ENCODE data around the gene KRTAP9-3.

- no peak for TF ChIP-seq MAX (IDR thresholded peaks at IDR 0.05; ENCODE audit: insufficient read depth, insufficient read length)
- no peak for TF ChIP-seq POLR2A (IDR thresholded peaks at IDR 0.05; ENCODE audit: low read depth, low read length)
- no peak for TF ChIP-seq POLR2AphosphoS5 (IDR thresholded peaks at IDR 0.05; ENCODE audit: insufficient read depth, low read depth, low read length)
- no peak for TF ChIP-seq CTCF (IDR thresholded peaks at IDR 0.05; ENCODE audit: extremely low read depth in 1 of 2, insufficient read depth in 1 of 2, low read depth in 1 of 2, low read length in 2 of 2)
- no peak for TF ChIP-seq EZH2 (IDR thresholded peaks at IDR 0.05; ENCODE audit: borderline replicate concordance, low read depth, low read length, severe bottlenecking)
Observed at GRCh38 chr17:41264599-41264998, 32.4 kb downstream of the KRTAP9-3 start.
